ENCODE data around the gene TSPAN18.

Gene TSPAN18

GRCh38 chr11:44804449-44805437 lies 78.0 kb downstream of the TSPAN18 start:
- FAIRE-seq = no peak

DNA sequence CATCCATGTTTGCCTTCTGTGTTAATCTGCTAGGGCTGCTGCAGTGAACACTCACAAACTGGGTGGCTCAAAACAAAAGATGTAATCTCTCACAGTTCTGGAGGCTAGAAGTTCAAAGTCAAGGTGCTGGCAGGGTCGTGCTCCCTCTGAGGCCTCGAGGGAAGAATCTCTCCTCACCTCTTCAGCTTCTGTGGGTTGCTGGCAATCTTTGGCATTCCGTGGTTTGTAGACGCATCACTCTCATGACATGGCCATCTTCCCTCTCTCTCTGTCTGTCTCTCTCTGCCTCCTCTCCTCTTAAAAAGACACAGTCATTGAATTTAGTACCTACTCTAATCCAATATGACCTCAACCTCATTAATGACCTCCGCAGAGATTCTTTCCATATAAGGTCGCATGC lies 78.8 kb downstream of the TSPAN18 start:
- FAIRE-seq = no peak

DNA sequence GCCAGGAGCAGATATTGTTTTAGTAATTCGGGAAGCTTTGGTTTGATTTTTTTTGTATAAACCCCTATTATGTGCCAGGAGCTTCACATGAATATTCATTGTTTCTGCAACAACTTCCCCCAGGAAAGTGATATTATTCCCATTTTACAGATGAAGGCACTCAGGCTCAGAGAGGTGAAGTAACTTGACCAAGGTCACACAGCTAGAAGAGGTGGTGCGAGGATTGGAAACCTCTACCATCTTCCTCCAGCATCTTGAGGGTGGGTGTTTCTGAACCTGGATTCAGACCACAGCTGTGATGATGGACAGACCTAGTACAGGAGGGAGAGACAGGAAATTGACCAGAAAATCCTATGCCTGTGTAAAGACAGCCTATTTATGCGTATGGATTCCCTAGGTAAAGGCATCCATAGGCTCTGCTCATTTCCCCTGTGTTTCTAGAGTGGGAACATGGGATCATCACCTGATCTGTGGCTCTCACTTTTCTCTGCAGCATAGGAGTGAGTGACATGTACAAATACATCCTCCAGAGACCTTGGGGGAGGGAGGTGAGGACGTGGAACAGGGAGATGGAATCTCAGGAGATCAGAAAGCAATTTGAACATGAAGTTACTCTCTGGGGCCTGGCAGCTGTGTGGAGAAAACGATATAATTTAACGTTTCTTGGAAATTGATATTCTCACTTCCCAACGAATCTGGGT lies 81.4 kb downstream of the TSPAN18 start:
- FAIRE-seq = no peak

DNA sequence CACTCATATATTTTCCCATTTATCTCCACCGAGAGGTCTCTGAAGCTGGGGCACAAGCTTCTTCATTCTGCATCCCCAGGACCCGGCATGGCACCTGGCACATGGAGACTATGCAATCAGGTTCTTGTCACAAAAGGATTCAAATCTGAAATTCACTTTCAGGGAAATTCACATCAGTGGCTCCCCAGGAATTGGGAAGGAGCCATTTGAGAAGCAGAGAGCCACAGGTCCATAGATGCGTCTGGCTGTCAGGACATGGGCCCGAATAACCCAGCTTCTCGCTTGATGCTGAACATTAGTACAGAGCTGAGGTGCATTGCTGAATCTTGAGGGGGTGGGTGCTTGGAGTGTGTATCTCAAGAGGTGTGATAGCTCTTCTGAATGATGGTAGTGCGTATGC lies 82.5 kb downstream of the TSPAN18 start:
- FAIRE-seq = no peak

- no peak for FAIRE-seq
Measured at GRCh38 chr11:44811841-44812448, 85.2 kb downstream of the TSPAN18 start.

DNA sequence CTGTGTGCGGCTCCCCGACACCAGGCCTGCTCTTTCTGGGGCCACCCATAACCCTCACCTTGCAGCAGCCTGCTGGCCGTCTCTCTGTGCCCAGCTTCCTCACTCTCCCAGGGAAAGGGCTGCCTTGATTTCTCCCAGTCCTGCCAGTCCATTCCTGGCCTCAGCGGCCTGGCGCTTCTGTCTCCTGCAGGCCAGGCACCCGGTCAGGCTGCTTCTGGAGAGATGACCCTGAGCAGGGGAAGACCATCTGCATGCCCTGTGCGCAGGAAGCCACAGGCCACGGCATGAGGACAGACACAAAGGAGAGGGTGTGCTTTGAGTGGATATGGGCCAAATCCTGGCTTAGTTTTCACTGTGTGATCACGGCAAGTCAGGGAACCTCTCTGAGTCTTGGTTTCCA lies 86.2 kb downstream of the TSPAN18 start:
- no peak for FAIRE-seq

DNA sequence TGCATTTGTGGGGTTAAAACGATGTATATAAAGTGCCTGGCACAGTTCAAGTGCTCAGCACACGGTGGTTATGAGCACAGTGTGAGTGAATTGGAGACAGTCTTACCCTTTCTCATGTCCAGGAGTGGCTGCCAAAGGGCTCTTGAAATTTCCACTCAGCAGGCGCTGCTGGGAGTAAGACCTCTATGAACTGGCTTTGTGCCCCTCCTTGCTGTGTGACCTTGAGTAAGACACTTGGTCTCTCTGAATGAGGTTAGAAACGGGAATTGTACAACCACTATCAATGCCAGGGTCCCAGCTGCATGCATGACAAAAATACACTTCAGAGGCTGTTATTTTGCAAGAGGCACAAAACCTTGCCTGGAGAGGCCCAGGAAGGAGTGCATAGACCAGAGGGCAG lies 86.6 kb downstream of the TSPAN18 start:
- no peak for FAIRE-seq

GRCh38 chr11:44814881-44815592 lies 88.3 kb downstream of the TSPAN18 start:
- FAIRE-seq = no peak

- FAIRE-seq = no peak
Measured at GRCh38 chr11:44815917-44816456, 89.2 kb downstream of the TSPAN18 start.

GRCh38 chr11:44816761-44817160 lies 90.0 kb downstream of the TSPAN18 start:
- no peak for FAIRE-seq

- no peak for FAIRE-seq
Measured at GRCh38 chr11:44817207-44817949, 90.6 kb downstream of the TSPAN18 start.

DNA sequence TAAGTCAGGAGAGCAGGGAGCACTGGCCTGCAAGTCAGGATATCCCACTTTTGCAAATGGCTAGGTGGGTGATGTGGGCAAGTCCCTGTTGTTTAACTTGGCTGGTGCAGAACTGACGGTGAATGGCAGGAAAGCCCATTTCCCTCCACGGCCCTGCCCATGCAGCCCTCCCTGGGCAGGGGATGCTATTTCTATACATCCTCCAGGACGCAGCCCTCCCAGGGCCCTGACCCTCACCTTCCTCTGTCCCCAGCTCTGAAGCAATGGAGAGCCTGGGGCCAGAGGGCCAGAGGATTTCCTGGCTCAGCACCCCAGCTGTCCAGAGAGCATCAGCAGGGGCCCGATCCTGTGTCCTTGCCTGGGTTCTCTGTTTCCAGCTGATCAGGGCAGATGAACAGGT lies 91.3 kb downstream of the TSPAN18 start:
- FAIRE-seq = no peak

DNA sequence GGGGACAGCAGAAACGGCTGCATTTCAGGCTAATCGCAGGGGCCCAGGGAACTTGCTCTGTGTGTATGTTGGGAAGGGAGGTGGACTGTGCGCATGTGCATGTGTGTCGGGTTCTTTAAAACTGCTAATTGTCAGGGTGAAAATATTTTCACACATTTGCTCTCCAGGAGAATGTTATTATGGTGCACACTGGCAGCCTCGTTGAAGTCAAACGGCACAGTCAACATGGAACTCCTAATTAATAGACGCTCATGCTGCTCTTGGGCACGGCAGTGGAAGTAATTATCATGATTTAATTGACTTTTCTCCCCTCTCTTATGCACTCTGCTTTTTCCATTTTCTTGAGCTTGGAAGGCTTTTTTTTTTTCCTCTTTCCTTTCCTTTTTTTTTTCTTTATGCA lies 92.6 kb downstream of the TSPAN18 start:
- no peak for FAIRE-seq

DNA sequence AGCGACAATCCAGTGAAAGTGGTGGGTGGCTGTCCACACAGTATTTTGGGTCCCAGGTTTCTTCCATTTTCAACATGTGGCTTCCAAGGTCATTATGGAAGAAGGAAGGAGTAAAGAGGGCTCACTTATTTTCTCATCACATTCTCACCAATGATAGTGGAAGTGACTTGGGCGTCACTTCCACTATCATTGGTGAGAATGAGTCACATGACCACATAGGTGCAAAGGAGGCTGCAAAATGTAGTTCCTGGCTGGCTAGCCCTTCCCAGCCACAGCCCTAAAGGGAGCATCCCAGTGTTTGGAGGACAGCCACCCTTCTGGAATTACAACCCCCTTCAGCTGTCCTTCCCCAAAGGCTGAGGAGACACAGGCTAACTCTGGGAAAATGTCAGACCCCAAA lies 95.6 kb downstream of the TSPAN18 start:
- FAIRE-seq = no peak

DNA sequence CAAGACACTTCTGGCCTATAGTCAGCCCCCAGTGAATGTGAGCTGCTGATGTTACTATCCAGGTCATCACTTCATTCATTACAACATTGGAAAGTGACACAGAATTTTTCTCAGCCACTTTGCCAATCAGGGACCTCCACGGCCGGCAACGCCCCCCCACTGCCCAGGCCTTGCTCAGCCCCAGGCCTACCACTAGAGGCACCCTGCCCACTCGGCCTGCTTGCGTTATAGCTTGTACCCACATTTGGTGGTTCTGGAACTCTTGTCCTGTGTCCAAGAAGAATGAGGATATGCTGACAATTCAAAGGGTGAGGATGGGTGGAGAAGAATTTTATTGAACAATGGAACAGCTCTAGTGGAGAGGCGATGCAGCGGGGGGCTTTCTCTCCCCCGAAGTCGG lies 96.2 kb downstream of the TSPAN18 start:
- FAIRE-seq = no peak

DNA sequence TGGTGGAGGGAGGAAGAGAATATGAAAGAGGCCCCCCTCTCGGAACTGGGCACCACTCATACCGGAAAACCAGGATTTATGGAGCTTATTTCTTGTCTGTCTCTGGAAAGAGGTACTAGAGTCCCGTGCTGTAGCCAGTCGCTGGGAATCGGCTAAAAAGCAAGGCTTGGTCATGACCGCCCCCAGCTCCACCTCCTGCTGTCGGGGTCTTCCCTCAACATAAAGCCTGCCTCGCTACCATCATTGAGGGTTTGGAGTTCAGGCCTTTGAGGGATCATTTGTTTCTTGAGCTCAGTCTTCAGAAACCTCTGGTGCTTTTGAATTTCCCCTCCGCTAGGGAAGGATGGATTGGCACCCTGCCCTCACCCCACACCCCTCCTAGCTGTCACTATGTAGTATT lies 97.1 kb downstream of the TSPAN18 start:
- no peak for FAIRE-seq

DNA sequence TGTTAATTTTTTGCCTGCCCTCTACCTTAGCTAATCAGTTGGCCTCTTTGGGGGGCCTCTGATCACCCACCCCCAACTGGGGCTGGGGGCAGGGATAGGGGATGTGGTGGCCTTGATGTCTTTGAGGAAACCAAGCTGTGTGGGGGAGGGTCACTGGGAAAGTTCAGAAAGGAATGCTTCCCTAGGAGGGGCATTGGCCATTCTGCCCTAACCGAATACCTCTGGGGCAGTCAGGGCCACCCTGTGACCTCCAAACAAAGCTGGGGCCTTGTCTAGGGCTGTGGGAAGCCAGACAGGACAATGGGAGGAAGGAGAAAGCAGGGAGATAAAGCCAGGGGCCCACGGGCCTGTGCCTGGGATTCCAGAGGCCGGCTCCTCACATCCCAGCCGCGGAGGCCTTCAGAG lies 97.5 kb downstream of the TSPAN18 start:
- no peak for FAIRE-seq

GRCh38 chr11:44825058-44825785 lies 98.5 kb downstream of the TSPAN18 start:
- FAIRE-seq = no peak

DNA sequence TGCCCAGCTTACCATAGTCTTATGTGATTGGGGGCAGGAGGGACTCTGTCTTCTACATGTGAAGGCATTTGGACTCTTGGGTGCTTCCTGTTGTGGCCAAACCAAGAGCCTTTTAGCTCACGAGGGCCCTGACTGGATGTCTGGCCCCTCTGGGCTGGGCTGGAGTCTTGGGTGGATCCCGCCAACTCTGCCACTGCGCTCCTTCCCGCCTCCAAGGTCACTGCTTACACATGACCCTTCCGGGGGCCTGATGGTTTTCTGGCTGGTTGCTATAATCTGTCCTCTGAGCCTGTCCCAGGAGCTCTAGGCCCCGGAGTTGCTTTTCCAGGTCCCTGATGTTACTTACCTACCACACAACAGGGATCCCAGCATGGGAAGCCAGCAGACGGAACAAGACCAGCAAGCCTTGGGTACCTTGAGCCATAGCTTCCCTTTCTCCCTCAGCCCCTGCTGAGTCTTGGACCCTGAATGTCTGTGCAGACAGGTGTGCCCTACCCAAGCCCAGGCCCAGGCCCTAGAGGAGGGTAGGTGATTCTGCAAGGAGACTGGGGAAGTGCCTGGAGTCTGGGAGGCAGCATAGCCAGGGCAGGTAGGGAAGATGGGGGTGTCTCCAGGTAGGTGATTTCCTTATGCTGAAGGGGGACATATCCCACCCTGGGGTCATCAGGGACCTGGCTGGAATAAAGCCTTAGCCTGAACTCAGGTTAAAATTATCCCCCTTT lies 100.3 kb downstream of the TSPAN18 start:
- FAIRE-seq = no peak

- FAIRE-seq = no peak
Measured at GRCh38 chr11:44828296-44828695, 101.5 kb downstream of the TSPAN18 start.

DNA sequence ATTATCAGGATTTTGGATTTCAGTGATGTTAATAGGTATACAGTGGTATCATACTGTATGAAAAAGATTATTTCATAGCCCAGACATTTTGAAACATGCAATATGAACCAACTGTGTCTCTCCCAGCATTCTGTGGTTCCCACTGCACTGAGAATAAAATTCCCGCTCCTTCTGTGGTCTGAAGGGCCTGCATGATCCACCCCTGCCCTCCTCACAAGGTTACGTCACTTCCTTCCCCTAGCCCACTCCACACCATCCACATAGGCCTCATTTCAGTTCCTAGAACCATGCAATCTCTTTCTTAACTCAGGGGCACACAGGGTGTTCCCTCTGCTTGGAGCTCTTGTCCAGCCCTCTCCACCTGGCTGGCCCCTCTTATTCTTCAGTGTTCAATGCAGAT lies 103.1 kb downstream of the TSPAN18 start:
- no peak for FAIRE-seq
